DOHH2 (cell line): ENCODE results near the gene ARHGAP24.

ENCODE experiments used
- H3F3A ChIP-seq: fragments of 200-600 bp; sonication (generic), shearing (Covaris generic); 2 replicates; pipeline ENCODE4 v1.6.0; 2016; ENCODE audit warnings: antibody characterized with exemption, mild to moderate bottlenecking; ENCODE audit not compliant: control insufficient read depth, insufficient read depth
- H3K27ac ChIP-seq: fragments of 200-600 bp; sonication (generic); 2 replicates; pipeline ENCODE4 v1.5.1; 2014; ENCODE audit warnings: low read depth, mild to moderate bottlenecking, low read length, moderate library complexity
- H3K27me3 ChIP-seq: fragments of 200-600 bp; sonication (generic); 2 replicates; pipeline ENCODE4 v1.6.1; 2014; ENCODE audit warnings: mild to moderate bottlenecking, low read length, mixed read lengths; ENCODE audit not compliant: control insufficient read depth
- H3K36me3 ChIP-seq: fragments of 200-600 bp; sonication (generic); 2 replicates; pipeline ENCODE4 v1.6.1; 2014; ENCODE audit warnings: mild to moderate bottlenecking, low read length, moderate library complexity, mixed read lengths; ENCODE audit not compliant: control insufficient read depth
- H3K4me1 ChIP-seq: fragments of 200-600 bp; sonication (generic); 2 replicates; pipeline ENCODE4 v1.6.1; 2014; ENCODE audit warnings: mild to moderate bottlenecking, low read length, mixed read lengths; ENCODE audit not compliant: control insufficient read depth
- H3K4me2 ChIP-seq: fragments of 200-600 bp; sonication (generic); 2 replicates; pipeline ENCODE4 v1.6.0; 2014; ENCODE audit warnings: mild to moderate bottlenecking, low read length, moderate library complexity
- H3K4me3 ChIP-seq: fragments of 200-600 bp; sonication (generic); 2 replicates; pipeline ENCODE4 v1.5.1; 2014; ENCODE audit warnings: mild to moderate bottlenecking, low read length, mixed read lengths
- H3K79me2 ChIP-seq: fragments of 200-600 bp; sonication (generic); 2 replicates; pipeline ENCODE4 v1.6.1; 2014; ENCODE audit warnings: mild to moderate bottlenecking, low read length, mixed read lengths; ENCODE audit not compliant: control insufficient read depth
- H3K9me2 ChIP-seq: fragments of 200-600 bp; sonication (generic); replicated peaks from 2 replicates; pipeline ENCODE4 v1.6.1; 2014; ENCODE audit warnings: mild to moderate bottlenecking, low read length, mixed read lengths; ENCODE audit not compliant: control insufficient read depth
- H3K9me3 ChIP-seq: fragments of 200-600 bp; sonication (generic); 2 replicates; pipeline ENCODE4 v1.6.1; 2014; ENCODE audit warnings: antibody characterized with exemption, low read length, mixed read lengths; ENCODE audit not compliant: control insufficient read depth, insufficient read depth
- H4K20me1 ChIP-seq: fragments of 200-600 bp; sonication (generic); 2 replicates; pipeline ENCODE4 v1.6.0; 2014; ENCODE audit warnings: low read depth, mild to moderate bottlenecking, antibody characterized with exemption, low read length, moderate library complexity; ENCODE audit not compliant: control insufficient read depth, insufficient read depth
- EZH2phosphoT487 ChIP-seq: fragments of 200-600 bp; sonication (generic); IDR thresholded peaks from 2 replicates; pipeline ENCODE4 v1.6.1; 2017; ENCODE audit warnings: borderline replicate concordance, mild to moderate bottlenecking, antibody characterized with exemption, low read length, moderate library complexity, mixed read lengths
- TF ChIP-seq, protein P1 (sequence below): fragments of 200-600 bp; sonication (generic); IDR thresholded peaks from one replicate; pipeline ENCODE4 v1.5.1; 2014; ENCODE audit warnings: antibody characterized with exemption, mild to moderate bottlenecking, low read depth, low read length; ENCODE audit not compliant: poor library complexity, severe bottlenecking

Gene ARHGAP24

GRCh38 chr4:85951099-85951498 is 476.1 kb downstream of the ARHGAP24 start:
- H3K9me2 ChIP-seq = no peaks in the 10 kb centered on the region
- H3F3A ChIP-seq = no peaks in the 10 kb centered on the region
- H3K79me2 ChIP-seq = no peaks in the 10 kb centered on the region
- H3K27me3 ChIP-seq = peaks cover 4% of the 10 kb centered on the region; the same call in 1 of the 2 replicates
- no peaks in the 10 kb centered on the region for H3K4me1 ChIP-seq
- H3K9me3 ChIP-seq = no peaks in the 10 kb centered on the region
- H4K20me1 ChIP-seq = no peaks in the 10 kb centered on the region
- no peak overlapping the region for H3K4me3 ChIP-seq
- no peaks in the 10 kb centered on the region for H3K36me3 ChIP-seq
- H3K27ac ChIP-seq = no peak overlapping the region
- H3K4me2 ChIP-seq = no peak overlapping the region
- TF ChIP-seq, protein P1, sequence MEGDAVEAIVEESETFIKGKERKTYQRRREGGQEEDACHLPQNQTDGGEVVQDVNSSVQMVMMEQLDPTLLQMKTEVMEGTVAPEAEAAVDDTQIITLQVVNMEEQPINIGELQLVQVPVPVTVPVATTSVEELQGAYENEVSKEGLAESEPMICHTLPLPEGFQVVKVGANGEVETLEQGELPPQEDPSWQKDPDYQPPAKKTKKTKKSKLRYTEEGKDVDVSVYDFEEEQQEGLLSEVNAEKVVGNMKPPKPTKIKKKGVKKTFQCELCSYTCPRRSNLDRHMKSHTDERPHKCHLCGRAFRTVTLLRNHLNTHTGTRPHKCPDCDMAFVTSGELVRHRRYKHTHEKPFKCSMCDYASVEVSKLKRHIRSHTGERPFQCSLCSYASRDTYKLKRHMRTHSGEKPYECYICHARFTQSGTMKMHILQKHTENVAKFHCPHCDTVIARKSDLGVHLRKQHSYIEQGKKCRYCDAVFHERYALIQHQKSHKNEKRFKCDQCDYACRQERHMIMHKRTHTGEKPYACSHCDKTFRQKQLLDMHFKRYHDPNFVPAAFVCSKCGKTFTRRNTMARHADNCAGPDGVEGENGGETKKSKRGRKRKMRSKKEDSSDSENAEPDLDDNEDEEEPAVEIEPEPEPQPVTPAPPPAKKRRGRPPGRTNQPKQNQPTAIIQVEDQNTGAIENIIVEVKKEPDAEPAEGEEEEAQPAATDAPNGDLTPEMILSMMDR = no peak
- TF ChIP-seq EZH2phosphoT487 = no peak

- Histone ChIP-seq H4K20me1 (no peaks in the 10 kb centered on the region), H3K9me3 (no peaks in the 10 kb centered on the region), H3K4me3 (no peak overlapping the region), H3K36me3 (no peaks in the 10 kb centered on the region), H3K9me2 (no peaks in the 10 kb centered on the region), H3K4me1 (no peaks in the 10 kb centered on the region), H3K79me2 (no peaks in the 10 kb centered on the region), H3K4me2 (no peak overlapping the region), H3F3A (no peaks in the 10 kb centered on the region), H3K27ac (no peak overlapping the region), H3K27me3 (peaks cover 4% of the 10 kb centered on the region; the same call in 1 of the 2 replicates)
- TF ChIP-seq, protein P1 = no peak
- TF ChIP-seq EZH2phosphoT487 = no peak
These were observed 477.6 kb downstream of the ARHGAP24 start for GRCh38 chr4:85952528-85952927.

DNA sequence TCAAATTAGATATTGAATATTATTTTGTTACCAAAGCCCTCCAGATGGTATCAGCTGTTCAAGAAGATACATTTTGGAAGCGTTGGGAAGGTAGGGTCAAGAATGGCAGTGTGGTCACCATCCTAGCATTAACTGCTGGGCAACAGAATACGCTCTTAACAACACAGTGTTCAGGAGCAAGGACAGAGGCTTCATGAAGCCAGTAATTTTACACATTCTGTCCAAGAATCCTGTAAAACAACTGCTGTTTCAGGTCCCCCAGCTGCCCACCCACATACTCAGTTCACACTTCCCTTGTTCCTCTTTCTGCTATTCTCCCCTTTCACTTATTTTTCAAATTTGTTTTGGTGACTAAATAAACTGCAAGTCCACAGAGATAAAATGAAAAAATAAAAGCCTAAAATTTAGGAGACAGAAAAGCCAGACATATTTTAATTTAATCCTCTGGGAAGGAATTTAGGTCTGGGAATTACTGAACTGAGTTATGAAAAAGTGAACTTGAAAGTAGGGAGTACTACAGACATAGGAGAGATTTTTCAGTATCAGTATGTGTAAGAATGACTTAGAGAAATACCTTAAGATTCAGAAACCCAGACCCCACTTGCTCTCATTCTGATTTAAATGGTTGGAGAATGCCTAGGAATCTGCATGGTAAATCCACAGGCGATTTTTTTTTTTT is 478.2 kb downstream of the ARHGAP24 start:
- Histone ChIP-seq H3K36me3 (no peaks in the 10 kb centered on the region), H3K27ac (no peak overlapping the region), H3K9me3 (no peaks in the 10 kb centered on the region), H3K27me3 (peaks cover 4% of the 10 kb centered on the region; the same call in 1 of the 2 replicates), H3K4me3 (no peak overlapping the region), H3K9me2 (no peaks in the 10 kb centered on the region), H4K20me1 (no peaks in the 10 kb centered on the region), H3K4me2 (no peak overlapping the region), H3F3A (no peaks in the 10 kb centered on the region), H3K79me2 (no peaks in the 10 kb centered on the region), H3K4me1 (no peaks in the 10 kb centered on the region)
- TF ChIP-seq, protein P1 = no peak
- no peak for TF ChIP-seq EZH2phosphoT487
